ENCODE results near the gene ADARB2.

ADARB2 gene

GRCh38 chr10:1737222-1738061, at the start of gene ADARB2:
Gene ADARB2 (minus strand): TSS chr10:1737525.
- Histone ChIP-seq H3K79me2 (ENCODE audit: insufficient read depth, low read depth) (no peaks in the 10 kb centered on the region), H3K36me3 (ENCODE audit: insufficient read depth) (no peaks in the 10 kb centered on the region), H3K4me3 (IDR thresholded peaks at IDR 0.05; ENCODE audit: insufficient read depth, low read depth, low read length) (no peak within 1 kb of the TSS), H4K20me1 (ENCODE audit: insufficient read depth) (no peaks in the 10 kb centered on the region), H3K4me1 (ENCODE audit: low read depth, poor library complexity, severe bottlenecking) (peaks cover 13% of the 10 kb centered on the region), H3K27me3 (ENCODE audit: insufficient read depth, low read depth) (no peaks in the 10 kb centered on the region), H3K9ac (peak within 1 kb of the TSS; percentile 69), H3K27ac (peak within 1 kb of the TSS; percentile 28; the same call in 1 of the 2 replicates), H2AFZ (ENCODE audit: low read depth) (peak within 1 kb of the TSS; percentile 99), H3K4me2 (peak within 1 kb of the TSS; percentile 74)
- no peak for TF ChIP-seq CTCF (conservative IDR thresholded peaks at IDR 0.05; ENCODE audit: low read depth, low read length)

GRCh38 chr10:1785835-1786234, 48.5 kb upstream of the ADARB2 start:
- no peaks in the 10 kb centered on the region for H3K4me1 ChIP-seq (ENCODE audit: low read depth, poor library complexity, severe bottlenecking)
- no peak overlapping the region for H3K9ac ChIP-seq
- no peak overlapping the region for H3K27ac ChIP-seq
- TF ChIP-seq CTCF (conservative IDR thresholded peaks at IDR 0.05; ENCODE audit: low read depth, low read length), result no peak
- H3K36me3 ChIP-seq (ENCODE audit: insufficient read depth), result no peaks in the 10 kb centered on the region
- H3K4me3 ChIP-seq (IDR thresholded peaks at IDR 0.05; ENCODE audit: insufficient read depth, low read depth, low read length), result no peak overlapping the region
- H3K27me3 ChIP-seq (ENCODE audit: insufficient read depth, low read depth), result no peaks in the 10 kb centered on the region
- no peaks in the 10 kb centered on the region for H4K20me1 ChIP-seq (ENCODE audit: insufficient read depth)
- no peak overlapping the region for H2AFZ ChIP-seq (ENCODE audit: low read depth)
- no peak overlapping the region for H3K4me2 ChIP-seq
- no peaks in the 10 kb centered on the region for H3K79me2 ChIP-seq (ENCODE audit: insufficient read depth, low read depth)

GRCh38 chr10:1782841-1783240, 45.5 kb upstream of the ADARB2 start:
- H3K27me3 ChIP-seq (ENCODE audit: insufficient read depth, low read depth), result no peaks in the 10 kb centered on the region
- no peak overlapping the region for H3K4me2 ChIP-seq
- H3K36me3 ChIP-seq (ENCODE audit: insufficient read depth), result no peaks in the 10 kb centered on the region
- H3K27ac ChIP-seq, result no peak overlapping the region
- no peak overlapping the region for H3K9ac ChIP-seq
- TF ChIP-seq CTCF (conservative IDR thresholded peaks at IDR 0.05; ENCODE audit: low read depth, low read length), result no peak
- H4K20me1 ChIP-seq (ENCODE audit: insufficient read depth), result no peaks in the 10 kb centered on the region
- H3K4me3 ChIP-seq (IDR thresholded peaks at IDR 0.05; ENCODE audit: insufficient read depth, low read depth, low read length), result no peak overlapping the region
- no peaks in the 10 kb centered on the region for H3K4me1 ChIP-seq (ENCODE audit: low read depth, poor library complexity, severe bottlenecking)
- no peaks in the 10 kb centered on the region for H3K79me2 ChIP-seq (ENCODE audit: insufficient read depth, low read depth)
- H2AFZ ChIP-seq (ENCODE audit: low read depth), result no peak overlapping the region

- Histone ChIP-seq H2AFZ (ENCODE audit: low read depth) (no peak overlapping the region), H3K27ac (no peak overlapping the region), H3K79me2 (ENCODE audit: insufficient read depth, low read depth) (no peaks in the 10 kb centered on the region), H3K27me3 (ENCODE audit: insufficient read depth, low read depth) (no peaks in the 10 kb centered on the region), H3K4me1 (ENCODE audit: low read depth, poor library complexity, severe bottlenecking) (no peaks in the 10 kb centered on the region), H3K4me3 (IDR thresholded peaks at IDR 0.05; ENCODE audit: insufficient read depth, low read depth, low read length) (no peak overlapping the region), H3K36me3 (ENCODE audit: insufficient read depth) (no peaks in the 10 kb centered on the region), H4K20me1 (ENCODE audit: insufficient read depth) (no peaks in the 10 kb centered on the region), H3K4me2 (no peak overlapping the region), H3K9ac (no peak overlapping the region)
- no peak for TF ChIP-seq CTCF (conservative IDR thresholded peaks at IDR 0.05; ENCODE audit: low read depth, low read length)
These were observed 42.5 kb upstream of the ADARB2 start for GRCh38 chr10:1779796-1780195.
